Nephron progenitor cell (in vitro differentiated cells): ENCODE measurements around the gene TXNL4A.
A peak's percentile ranks its signal among the peaks of the same experiment; 100 is the strongest.
"Not testable (repeated sequence)": the region's sequence is repeated elsewhere in the genome, so short reads cannot be mapped to it uniquely, and the experiment has no call there.

Experiments
- DNase-seq: peaks from one replicate; pipeline ENCODE4 v3.0.0; 2021
- H3K27ac Mint-ChIP-seq: 2 replicates; pipeline ENCODE4 v1.8.0; 2021; ENCODE audit warnings: mild to moderate bottlenecking, moderate library complexity, mixed read lengths
- H3K27me3 Mint-ChIP-seq: 2 replicates; pipeline ENCODE4 v1.8.0; 2021; ENCODE audit warnings: mild to moderate bottlenecking, low read depth, mixed read lengths; ENCODE audit not compliant: poor library complexity
- H3K36me3 Mint-ChIP-seq: 2 replicates; pipeline ENCODE4 v1.8.0; 2021; ENCODE audit warnings: low read depth, mixed read lengths
- H3K4me1 Mint-ChIP-seq: 2 replicates; pipeline ENCODE4 v1.8.0; 2021; ENCODE audit warnings: mixed read lengths
- H3K4me3 Mint-ChIP-seq: 2 replicates; pipeline ENCODE4 v1.8.0; 2021; ENCODE audit warnings: mild to moderate bottlenecking, moderate library complexity, mixed read lengths
- H3K9me3 Mint-ChIP-seq: 2 replicates; pipeline ENCODE4 v1.8.0; 2021; ENCODE audit warnings: mild to moderate bottlenecking, moderate library complexity, mixed read lengths
- TF ChIP-seq, protein P1 (sequence below): fragments of 200-600 bp; sonication (generic); IDR thresholded peaks from 2 replicates; pipeline ENCODE4 v1.5.0; 2021; ENCODE audit warnings: antibody characterized with exemption

The TXNL4A gene

DNA sequence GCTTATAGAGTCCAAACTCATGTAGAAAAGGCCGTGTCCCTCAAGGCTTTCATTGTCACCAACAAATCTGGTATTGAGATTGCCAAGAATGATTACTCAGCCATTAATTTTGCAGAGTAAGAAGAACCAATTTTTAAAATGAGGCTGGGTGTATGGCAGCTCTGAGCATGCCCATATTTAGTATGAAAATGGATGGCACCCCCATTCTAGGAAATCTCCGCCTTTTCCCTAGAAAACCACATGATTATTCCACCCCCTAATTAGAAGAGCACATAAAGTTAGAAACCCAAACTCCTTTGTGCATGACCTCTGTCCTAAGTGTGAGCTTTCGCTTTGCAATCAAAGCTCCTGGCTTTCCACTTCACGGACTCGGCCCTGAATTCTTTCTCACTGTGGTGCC, 14.1 kb upstream of the TXNL4A start:
- Mint-ChIP-seq H3K9me3 (peaks cover 61% of the 10 kb centered on the region), H3K27ac (no peak overlapping the region), H3K4me3 (no peak overlapping the region), H3K27me3 (no peaks in the 10 kb centered on the region), H3K36me3 (peaks cover 19% of the 10 kb centered on the region), H3K4me1 (no peaks in the 10 kb centered on the region)
- TF ChIP-seq, protein P1, sequence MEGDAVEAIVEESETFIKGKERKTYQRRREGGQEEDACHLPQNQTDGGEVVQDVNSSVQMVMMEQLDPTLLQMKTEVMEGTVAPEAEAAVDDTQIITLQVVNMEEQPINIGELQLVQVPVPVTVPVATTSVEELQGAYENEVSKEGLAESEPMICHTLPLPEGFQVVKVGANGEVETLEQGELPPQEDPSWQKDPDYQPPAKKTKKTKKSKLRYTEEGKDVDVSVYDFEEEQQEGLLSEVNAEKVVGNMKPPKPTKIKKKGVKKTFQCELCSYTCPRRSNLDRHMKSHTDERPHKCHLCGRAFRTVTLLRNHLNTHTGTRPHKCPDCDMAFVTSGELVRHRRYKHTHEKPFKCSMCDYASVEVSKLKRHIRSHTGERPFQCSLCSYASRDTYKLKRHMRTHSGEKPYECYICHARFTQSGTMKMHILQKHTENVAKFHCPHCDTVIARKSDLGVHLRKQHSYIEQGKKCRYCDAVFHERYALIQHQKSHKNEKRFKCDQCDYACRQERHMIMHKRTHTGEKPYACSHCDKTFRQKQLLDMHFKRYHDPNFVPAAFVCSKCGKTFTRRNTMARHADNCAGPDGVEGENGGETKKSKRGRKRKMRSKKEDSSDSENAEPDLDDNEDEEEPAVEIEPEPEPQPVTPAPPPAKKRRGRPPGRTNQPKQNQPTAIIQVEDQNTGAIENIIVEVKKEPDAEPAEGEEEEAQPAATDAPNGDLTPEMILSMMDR, result no peak
- DNase-seq, result no peak

DNA sequence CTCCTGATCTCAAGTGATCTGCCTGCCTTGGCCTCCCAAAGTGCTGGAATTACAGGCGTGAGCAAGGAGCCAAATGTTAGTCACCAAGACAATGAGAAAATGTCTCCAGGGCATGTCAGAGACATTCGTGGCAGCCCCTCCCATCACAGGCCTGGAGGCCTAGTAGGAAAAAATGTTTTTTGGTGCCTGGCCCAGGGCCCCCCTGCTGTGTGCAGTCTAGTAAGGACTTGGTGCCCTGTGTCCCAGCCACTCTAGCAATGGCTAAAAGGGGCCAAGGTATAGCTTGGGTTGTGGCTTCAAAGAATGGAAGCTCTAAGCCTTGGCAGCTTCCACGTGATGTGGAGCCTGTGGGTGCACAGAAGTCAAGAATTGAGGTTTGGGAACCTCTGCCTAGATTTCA, 12.5 kb upstream of the TXNL4A start:
- no peak for DNase-seq
- Mint-ChIP-seq H3K27me3 (peaks cover 3% of the 10 kb centered on the region), H3K27ac (no peak overlapping the region), H3K36me3 (peaks cover 14% of the 10 kb centered on the region), H3K4me1 (no peaks in the 10 kb centered on the region), H3K9me3 (peaks cover 46% of the 10 kb centered on the region), H3K4me3 (no peak overlapping the region)
- TF ChIP-seq, protein P1, result no peak

GRCh38 chr18:79999701-80000100, 11.3 kb upstream of the TXNL4A start:
- not testable (repeated sequence) for DNase-seq, H3K27me3 Mint-ChIP-seq, H3K4me3 Mint-ChIP-seq, H3K4me1 Mint-ChIP-seq, H3K27ac Mint-ChIP-seq
- Mint-ChIP-seq H3K36me3 (peaks cover 14% of the 10 kb centered on the region), H3K9me3 (peaks cover 43% of the 10 kb centered on the region)

GRCh38 chr18:79991494-79991893, 3.1 kb upstream of the TXNL4A start:
- peaks cover 5% of the 10 kb centered on the region for H3K36me3 Mint-ChIP-seq
- no peak for DNase-seq
- H3K4me3 Mint-ChIP-seq, result no peak overlapping the region
- peaks cover 20% of the 10 kb centered on the region for H3K27me3 Mint-ChIP-seq
- no peaks in the 10 kb centered on the region for H3K9me3 Mint-ChIP-seq
- peaks cover 21% of the 10 kb centered on the region for H3K4me1 Mint-ChIP-seq
- H3K27ac Mint-ChIP-seq, result no peak overlapping the region
- TF ChIP-seq, protein P1, result no peak

GRCh38 chr18:79989195-79989497, 783 bp upstream of the TXNL4A start:
- Mint-ChIP-seq H3K4me1 (peaks cover 30% of the 10 kb centered on the region), H3K4me3 (peak overlapping the region; percentile 96), H3K9me3 (no peaks in the 10 kb centered on the region), H3K27me3 (peaks cover 18% of the 10 kb centered on the region), H3K27ac (peak overlapping the region; percentile 99), H3K36me3 (peaks cover 24% of the 10 kb centered on the region)
- DNase-seq, result no peak
- TF ChIP-seq, protein P1, result no peak

GRCh38 chr18:79988071-79988450, 302 bp downstream of the TXNL4A start:
- Mint-ChIP-seq H3K9me3 (no peaks in the 10 kb centered on the region), H3K27ac (no peak overlapping the region), H3K4me3 (peak overlapping the region; percentile 96), H3K27me3 (peaks cover 16% of the 10 kb centered on the region), H3K36me3 (peaks cover 30% of the 10 kb centered on the region), H3K4me1 (peaks cover 30% of the 10 kb centered on the region)
- TF ChIP-seq, protein P1, result no peak
- DNase-seq, result peak; percentile 80
